ENCODE measurements around the gene ABCC4. TPM values are rescaled to one million over a fixed set of nuclear protein-coding genes. Genes with fewer than 3 reads are reported as not detected.

ABCC4 gene
- total and polyA plus RNA-seq, 9 of the 15 experiments (the other 6 are each of a cell fraction or from before 2014, with no cell fraction given) = 9.4 to 46.1 (median 25.4) TPM

DNA sequence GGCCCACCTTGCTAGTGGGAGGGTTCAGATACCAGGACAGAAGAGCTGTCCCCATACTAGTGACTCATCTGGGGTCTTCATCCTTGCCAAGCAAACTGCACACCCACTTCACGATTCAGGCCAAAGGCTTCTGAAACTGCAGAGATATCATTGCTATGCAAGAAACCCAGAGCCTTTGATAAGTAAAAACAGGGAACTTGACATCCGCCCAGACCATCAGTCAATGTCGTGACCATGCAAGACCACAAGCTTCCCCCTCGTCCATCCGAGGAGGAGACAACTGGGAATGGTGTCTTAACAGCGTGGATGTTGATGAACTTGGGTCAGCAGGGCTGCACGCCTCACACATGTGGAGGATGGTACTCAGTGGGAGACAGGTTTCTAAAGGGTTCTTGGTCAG is 58.0 kb downstream of the ABCC4 start (continued):
- TF ChIP-seq, protein P1, sequence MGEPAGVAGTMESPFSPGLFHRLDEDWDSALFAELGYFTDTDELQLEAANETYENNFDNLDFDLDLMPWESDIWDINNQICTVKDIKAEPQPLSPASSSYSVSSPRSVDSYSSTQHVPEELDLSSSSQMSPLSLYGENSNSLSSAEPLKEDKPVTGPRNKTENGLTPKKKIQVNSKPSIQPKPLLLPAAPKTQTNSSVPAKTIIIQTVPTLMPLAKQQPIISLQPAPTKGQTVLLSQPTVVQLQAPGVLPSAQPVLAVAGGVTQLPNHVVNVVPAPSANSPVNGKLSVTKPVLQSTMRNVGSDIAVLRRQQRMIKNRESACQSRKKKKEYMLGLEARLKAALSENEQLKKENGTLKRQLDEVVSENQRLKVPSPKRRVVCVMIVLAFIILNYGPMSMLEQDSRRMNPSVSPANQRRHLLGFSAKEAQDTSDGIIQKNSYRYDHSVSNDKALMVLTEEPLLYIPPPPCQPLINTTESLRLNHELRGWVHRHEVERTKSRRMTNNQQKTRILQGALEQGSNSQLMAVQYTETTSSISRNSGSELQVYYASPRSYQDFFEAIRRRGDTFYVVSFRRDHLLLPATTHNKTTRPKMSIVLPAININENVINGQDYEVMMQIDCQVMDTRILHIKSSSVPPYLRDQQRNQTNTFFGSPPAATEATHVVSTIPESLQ (CRISPR knock-in tag; IDR thresholded peaks at IDR 0.05) = no peak
- no peak for TF ChIP-seq ZNF12 (CRISPR knock-in tag; IDR thresholded peaks at IDR 0.05)
- TF ChIP-seq KAT2B (IDR thresholded peaks at IDR 0.05; ENCODE audit: low read depth, low read length) = no peak
- no peak for TF ChIP-seq ZNF175 (CRISPR knock-in tag; IDR thresholded peaks at IDR 0.05; ENCODE audit: low read depth)
- TF ChIP-seq CHD4 (IDR thresholded peaks at IDR 0.05; ENCODE audit: insufficient read depth, insufficient replicate concordance, low read depth, low read length, poor library complexity, severe bottlenecking) = no peak
- TF ChIP-seq ZNF592 (IDR thresholded peaks at IDR 0.05) = peak; percentile 77
- no peak for TF ChIP-seq RAD51 (IDR thresholded peaks at IDR 0.05; ENCODE audit: borderline replicate concordance, low read depth)
- no peak for TF ChIP-seq CAMTA2 (CRISPR knock-in tag; conservative IDR thresholded peaks at IDR 0.05)
- TF ChIP-seq, protein P2, sequence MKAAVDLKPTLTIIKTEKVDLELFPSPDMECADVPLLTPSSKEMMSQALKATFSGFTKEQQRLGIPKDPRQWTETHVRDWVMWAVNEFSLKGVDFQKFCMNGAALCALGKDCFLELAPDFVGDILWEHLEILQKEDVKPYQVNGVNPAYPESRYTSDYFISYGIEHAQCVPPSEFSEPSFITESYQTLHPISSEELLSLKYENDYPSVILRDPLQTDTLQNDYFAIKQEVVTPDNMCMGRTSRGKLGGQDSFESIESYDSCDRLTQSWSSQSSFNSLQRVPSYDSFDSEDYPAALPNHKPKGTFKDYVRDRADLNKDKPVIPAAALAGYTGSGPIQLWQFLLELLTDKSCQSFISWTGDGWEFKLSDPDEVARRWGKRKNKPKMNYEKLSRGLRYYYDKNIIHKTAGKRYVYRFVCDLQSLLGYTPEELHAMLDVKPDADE (conservative IDR thresholded peaks at IDR 0.05; ENCODE audit: control insufficient read depth, low read depth, low read length) = no peak
- no peak for TF ChIP-seq FOXP1 (CRISPR knock-in tag; IDR thresholded peaks at IDR 0.05)
- no peak for TF ChIP-seq WHSC1 (IDR thresholded peaks at IDR 0.05; ENCODE audit: low read length)
- no peak for TF ChIP-seq NR2C1 (IDR thresholded peaks at IDR 0.05)
- TF ChIP-seq NR2C1 (tag; IDR thresholded peaks at IDR 0.05) = no peak
- TF ChIP-seq, protein P3, sequence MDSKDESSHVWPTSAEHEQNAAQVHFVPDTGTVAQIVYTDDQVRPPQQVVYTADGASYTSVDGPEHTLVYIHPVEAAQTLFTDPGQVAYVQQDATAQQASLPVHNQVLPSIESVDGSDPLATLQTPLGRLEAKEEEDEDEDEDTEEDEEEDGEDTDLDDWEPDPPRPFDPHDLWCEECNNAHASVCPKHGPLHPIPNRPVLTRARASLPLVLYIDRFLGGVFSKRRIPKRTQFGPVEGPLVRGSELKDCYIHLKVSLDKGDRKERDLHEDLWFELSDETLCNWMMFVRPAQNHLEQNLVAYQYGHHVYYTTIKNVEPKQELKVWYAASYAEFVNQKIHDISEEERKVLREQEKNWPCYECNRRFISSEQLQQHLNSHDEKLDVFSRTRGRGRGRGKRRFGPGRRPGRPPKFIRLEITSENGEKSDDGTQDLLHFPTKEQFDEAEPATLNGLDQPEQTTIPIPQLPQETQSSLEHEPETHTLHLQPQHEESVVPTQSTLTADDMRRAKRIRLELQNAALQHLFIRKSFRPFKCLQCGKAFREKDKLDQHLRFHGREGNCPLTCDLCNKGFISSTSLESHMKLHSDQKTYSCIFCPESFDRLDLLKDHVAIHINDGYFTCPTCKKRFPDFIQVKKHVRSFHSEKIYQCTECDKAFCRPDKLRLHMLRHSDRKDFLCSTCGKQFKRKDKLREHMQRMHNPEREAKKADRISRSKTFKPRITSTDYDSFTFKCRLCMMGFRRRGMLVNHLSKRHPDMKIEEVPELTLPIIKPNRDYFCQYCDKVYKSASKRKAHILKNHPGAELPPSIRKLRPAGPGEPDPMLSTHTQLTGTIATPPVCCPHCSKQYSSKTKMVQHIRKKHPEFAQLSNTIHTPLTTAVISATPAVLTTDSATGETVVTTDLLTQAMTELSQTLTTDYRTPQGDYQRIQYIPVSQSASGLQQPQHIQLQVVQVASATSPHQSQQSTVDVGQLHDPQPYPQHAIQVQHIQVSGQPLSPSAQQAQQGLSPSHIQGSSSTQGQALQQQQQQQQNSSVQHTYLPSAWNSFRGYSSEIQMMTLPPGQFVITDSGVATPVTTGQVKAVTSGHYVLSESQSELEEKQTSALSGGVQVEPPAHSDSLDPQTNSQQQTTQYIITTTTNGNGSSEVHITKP (IDR thresholded peaks at IDR 0.05; ENCODE audit: partially characterized antibody) = no peak
- TF ChIP-seq BACH1 (tag; IDR thresholded peaks at IDR 0.05) = no peak
- no peak for TF ChIP-seq ZNF124 (CRISPR knock-in tag; IDR thresholded peaks at IDR 0.05)

All from K562 (cell line).